HEK293 (cell line): ENCODE measurements around the gene ACACB.

Experiments used
- CTCF ChIA-PET: fragments of 350-600 bp; formaldehyde crosslinking; extraction: SDS; loops from one replicate; lab custom pipeline; 2021; ENCODE audit warnings: antibody characterized with exemption; lab: Yijun Ruan, JAX
- POLR2A ChIA-PET: fragments of 300-600 bp; formaldehyde crosslinking; extraction: SDS; loops from one replicate; lab custom pipeline; 2020; ENCODE audit warnings: antibody characterized with exemption, inconsistent platforms; lab: Yijun Ruan, JAX
- H3K27ac ChIP-seq: fragments of 200-500 bp; sonication (Bioruptor generic); 2 replicates; pipeline ENCODE4 v1.5.1; 2014; ENCODE audit warnings: low read depth, low read length, control low read depth, inconsistent platforms; ENCODE audit errors: extremely low read depth
- H3K36me3 ChIP-seq, 2 experiments: fragments of 200-500 bp in 1 of 2; sonication (Bioruptor generic) in 1 of 2; 1 replicate in 1 of 2; 2 replicates in 1 of 2; pipeline ENCODE4 v1.5.1; 2014 to 2017; ENCODE audit warnings: inconsistent platforms in 2 of 2, low read length in 2 of 2; ENCODE audit not compliant: control insufficient read depth in 2 of 2, insufficient read depth in 1 of 2
- H3K4me1 ChIP-seq: fragments of 200-500 bp; sonication (Bioruptor generic); 2 replicates; pipeline ENCODE4 v1.5.1; 2014; ENCODE audit warnings: mild to moderate bottlenecking, low read length, inconsistent platforms; ENCODE audit not compliant: control insufficient read depth, insufficient read depth
- H3K4me3 ChIP-seq: 2 replicates; pipeline ENCODE4 v1.5.1; 2011; ENCODE audit warnings: low read depth, mild to moderate bottlenecking, control low read depth, low read length, moderate library complexity
- H3K9me3 ChIP-seq: fragments of 200-500 bp; sonication (Bioruptor generic); 2 replicates; pipeline ENCODE4 v1.5.1; 2014; ENCODE audit warnings: low read depth, low read length, inconsistent platforms; ENCODE audit not compliant: control insufficient read depth, insufficient read depth
- BCL11B ChIP-seq: fragments of 450-650 bp; formaldehyde crosslinking; IDR thresholded peaks from 2 replicates; pipeline ENCODE4 v1.5.1; 2016; ENCODE audit warnings: low read depth, missing biosample characterization, missing genetic modification characterization
- GLI2 ChIP-seq: fragments of 450-650 bp; formaldehyde crosslinking; IDR thresholded peaks from 2 replicates; pipeline ENCODE4; 2017; ENCODE audit warnings: missing biosample characterization, missing genetic modification characterization, low read depth, borderline replicate concordance
- HOXC10 ChIP-seq: sonication (generic); formaldehyde crosslinking; IDR thresholded peaks from 2 replicates; pipeline ENCODE4 v1.8.1; 2023; ENCODE audit warnings: mild to moderate bottlenecking, missing genetic modification reagents
- OVOL3 ChIP-seq: fragments of 450-650 bp; formaldehyde crosslinking; IDR thresholded peaks from 2 replicates; pipeline ENCODE4 v1.5.1; 2016; ENCODE audit warnings: missing biosample characterization, missing genetic modification characterization
- SETDB1 ChIP-seq: IDR thresholded peaks from one replicate; pipeline ENCODE4 v1.6.1; 2017; ENCODE audit warnings: mild to moderate bottlenecking, low read length, moderate library complexity, mixed read lengths; ENCODE audit not compliant: insufficient read length
- SP3 ChIP-seq: fragments of 450-650 bp; formaldehyde crosslinking; IDR thresholded peaks from 2 replicates; pipeline ENCODE4 v1.5.1; 2016; ENCODE audit warnings: missing biosample characterization, missing genetic modification characterization
- SP7 ChIP-seq: fragments of 450-650 bp; formaldehyde crosslinking; IDR thresholded peaks from 2 replicates; pipeline ENCODE4 v1.5.1; 2016; ENCODE audit warnings: missing biosample characterization, missing genetic modification characterization
- ZBTB8A ChIP-seq: fragments of 450-650 bp; formaldehyde crosslinking; IDR thresholded peaks from 2 replicates; pipeline ENCODE4 v1.5.1; 2016; ENCODE audit warnings: missing biosample characterization, missing genetic modification characterization
- ZFP69B ChIP-seq: fragments of 450-650 bp; formaldehyde crosslinking; IDR thresholded peaks from 2 replicates; pipeline ENCODE4 v1.5.1; 2016; ENCODE audit warnings: missing biosample characterization, missing genetic modification characterization
- ZNF133 ChIP-seq: fragments of 450-650 bp; formaldehyde crosslinking; IDR thresholded peaks from 2 replicates; pipeline ENCODE4 v1.5.1; 2016; ENCODE audit warnings: missing biosample characterization, missing genetic modification characterization
- ZNF155 ChIP-seq: fragments of 450-650 bp; formaldehyde crosslinking; IDR thresholded peaks from 2 replicates; pipeline ENCODE4 v1.5.1; 2016; ENCODE audit warnings: missing biosample characterization, missing genetic modification characterization
- ZNF175 ChIP-seq: fragments of 450-650 bp; formaldehyde crosslinking; IDR thresholded peaks from 2 replicates; pipeline ENCODE4 v1.5.1; 2016; ENCODE audit warnings: missing biosample characterization, missing genetic modification characterization
- ZNF19 ChIP-seq: fragments of 450-650 bp; formaldehyde crosslinking; IDR thresholded peaks from 2 replicates; pipeline ENCODE4; 2016; ENCODE audit warnings: missing biosample characterization, missing genetic modification characterization, low read depth
- ZNF335 ChIP-seq: fragments of 450-650 bp; formaldehyde crosslinking; conservative IDR thresholded peaks from 2 replicates; pipeline ENCODE4 v1.5.1; 2016; ENCODE audit warnings: missing biosample characterization, missing genetic modification characterization
- ZNF549 ChIP-seq: fragments of 450-650 bp; IDR thresholded peaks from 2 replicates; pipeline ENCODE4 v1.5.1; 2018; ENCODE audit warnings: missing biosample characterization, missing genetic modification characterization, mild to moderate bottlenecking, inconsistent platforms, moderate library complexity
- ZNF624 ChIP-seq: fragments of 450-650 bp; formaldehyde crosslinking; IDR thresholded peaks from 2 replicates; pipeline ENCODE4 v1.5.1; 2017; ENCODE audit warnings: missing biosample characterization, missing genetic modification characterization
- ZNF626 ChIP-seq: fragments of 450-650 bp; sonication (Bioruptor Pico); formaldehyde crosslinking; IDR thresholded peaks from 2 replicates; pipeline ENCODE4 v1.5.1; 2018; ENCODE audit warnings: missing biosample characterization, missing genetic modification characterization, inconsistent platforms
- ZNF654 ChIP-seq: fragments of 450-650 bp; formaldehyde crosslinking; IDR thresholded peaks from 2 replicates; pipeline ENCODE4 v1.5.1; 2016; ENCODE audit warnings: low read depth, missing biosample characterization, missing genetic modification characterization
- TF ChIP-seq, protein P1 (sequence below): fragments of 450-650 bp; formaldehyde crosslinking; IDR thresholded peaks from 2 replicates; pipeline ENCODE4 v1.5.1; 2016; ENCODE audit warnings: missing biosample characterization, missing genetic modification characterization
- TF ChIP-seq, protein P2 (sequence below): fragments of 450-650 bp; formaldehyde crosslinking; IDR thresholded peaks from 2 replicates; pipeline ENCODE4 v1.5.1; 2016; ENCODE audit warnings: missing biosample characterization, missing genetic modification characterization, low read depth
- TF ChIP-seq, protein P3 (sequence below): sonication (generic); formaldehyde crosslinking; IDR thresholded peaks from 2 replicates; pipeline ENCODE4 v1.8.1; 2022; ENCODE audit warnings: mild to moderate bottlenecking, moderate library complexity, missing genetic modification reagents

ACACB gene

DNA sequence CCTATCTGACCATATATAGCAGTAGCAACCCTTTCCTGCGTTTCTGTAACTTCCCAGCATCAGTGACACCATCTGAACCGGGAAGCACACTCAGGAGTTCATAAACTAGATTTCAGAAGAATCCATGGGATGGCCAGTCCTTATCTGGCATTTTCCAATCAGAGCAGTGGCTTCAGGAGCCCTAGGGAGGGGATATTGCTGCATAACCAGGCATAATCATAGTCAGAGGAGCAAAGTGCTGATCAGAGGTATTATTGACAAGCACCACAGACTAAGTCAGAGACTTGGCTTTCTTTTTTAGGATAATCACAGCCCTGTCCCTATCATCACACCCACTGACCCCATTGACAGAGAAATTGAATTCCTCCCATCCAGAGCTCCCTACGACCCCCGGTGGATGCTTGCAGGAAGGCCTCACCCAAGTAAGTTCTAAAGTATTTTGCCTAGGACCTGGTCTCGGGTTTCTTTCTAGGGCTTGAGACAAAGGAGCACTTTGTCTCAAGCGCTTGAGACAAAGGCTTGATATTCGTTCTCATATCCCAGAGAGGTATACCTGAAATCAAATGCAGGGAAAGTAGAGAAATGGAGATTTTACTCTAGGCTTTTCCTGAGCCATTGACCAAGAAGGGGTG is 137.6 kb downstream of the ACACB start:
- H3K36me3 ChIP-seq = peaks cover 0 to 14% of the 10 kb centered on the region in 2 experiments; a peak in 1 of 3 replicates
- H3K27ac ChIP-seq = no peak overlapping the region
- CTCF ChIA-PET = interaction anchor here (0.7 to 1.3 kb wide), 2 partner anchors 10 kb away, joined by 3 to 6 read pairs; no protein-coding TSS in a partner anchor
- no peak overlapping the region for H3K4me3 ChIP-seq
- no peak for TF ChIP-seq ZNF335 (tag by site-specific recombination)
- TF ChIP-seq SETDB1 = peak; percentile 16
- peaks cover 10% of the 10 kb centered on the region for H3K4me1 ChIP-seq
- no peaks in the 10 kb centered on the region; the same call in 1 of the 2 replicates for H3K9me3 ChIP-seq
- POLR2A ChIA-PET = interaction anchor here (0.6 kb wide), 1 partner anchor 126 kb away, joined by 7 read pairs; no protein-coding TSS in a partner anchor

DNA sequence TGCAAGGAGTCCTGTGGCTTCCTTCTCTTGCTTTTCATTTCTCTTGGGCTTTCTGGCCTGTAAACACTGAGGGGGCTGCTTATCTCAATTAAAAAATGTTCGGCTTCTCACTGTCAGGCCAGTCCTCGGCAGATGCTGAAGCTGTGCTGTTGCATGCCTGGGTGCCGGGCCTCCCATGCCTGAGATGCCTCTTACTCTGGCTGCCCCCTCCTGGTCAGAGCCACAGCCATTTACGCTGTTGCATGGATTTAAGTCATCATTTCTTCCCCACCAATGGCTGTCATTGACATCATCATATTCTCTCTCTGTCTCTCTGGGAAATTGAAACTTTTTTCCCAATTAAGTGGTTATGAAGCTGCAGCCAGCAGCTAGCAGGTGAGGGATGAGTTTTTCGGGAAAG is 139.0 kb downstream of the ACACB start:
- Histone ChIP-seq H3K4me3 (no peak overlapping the region), H3K9me3 (no peaks in the 10 kb centered on the region; the same call in 1 of the 2 replicates), H3K36me3 (peaks cover 0 to 14% of the 10 kb centered on the region in 2 experiments; a peak in 1 of 3 replicates), H3K4me1 (peaks cover 8% of the 10 kb centered on the region), H3K27ac (no peak overlapping the region)
- POLR2A ChIA-PET = no interaction called here
- CTCF ChIA-PET = interaction anchor here (0.6 to 1.3 kb wide), 2 partner anchors 9 to 13 kb away, joined by 4 to 6 read pairs; no protein-coding TSS in a partner anchor
- TF ChIP-seq ZNF654 = peak; percentile 7; the same call in 1 of the 2 replicates
- no peak for TF ChIP-seq ZNF19
- TF ChIP-seq BCL11B (tag by site-specific recombination) = no peak
- TF ChIP-seq, protein P1, sequence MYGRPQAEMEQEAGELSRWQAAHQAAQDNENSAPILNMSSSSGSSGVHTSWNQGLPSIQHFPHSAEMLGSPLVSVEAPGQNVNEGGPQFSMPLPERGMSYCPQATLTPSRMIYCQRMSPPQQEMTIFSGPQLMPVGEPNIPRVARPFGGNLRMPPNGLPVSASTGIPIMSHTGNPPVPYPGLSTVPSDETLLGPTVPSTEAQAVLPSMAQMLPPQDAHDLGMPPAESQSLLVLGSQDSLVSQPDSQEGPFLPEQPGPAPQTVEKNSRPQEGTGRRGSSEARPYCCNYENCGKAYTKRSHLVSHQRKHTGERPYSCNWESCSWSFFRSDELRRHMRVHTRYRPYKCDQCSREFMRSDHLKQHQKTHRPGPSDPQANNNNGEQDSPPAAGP (tag by site-specific recombination) = no peak

DNA sequence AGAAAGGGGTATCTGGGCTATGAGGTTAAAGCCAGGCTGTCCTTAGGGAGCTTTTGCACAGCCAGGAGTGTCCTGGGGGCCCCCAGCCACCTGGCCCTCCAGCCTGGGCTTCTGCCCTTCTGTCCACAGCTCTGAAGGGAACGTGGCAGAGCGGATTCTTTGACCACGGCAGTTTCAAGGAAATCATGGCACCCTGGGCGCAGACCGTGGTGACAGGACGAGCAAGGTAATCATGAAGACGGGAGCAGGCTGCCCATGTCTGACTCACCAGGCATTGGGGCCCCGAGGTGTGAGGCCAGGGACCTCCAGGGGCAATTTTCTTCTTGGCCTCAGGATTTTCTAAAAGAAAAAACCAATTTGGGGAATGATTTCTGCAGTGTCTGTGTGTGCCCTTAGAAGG is 139.6 kb downstream of the ACACB start:
- H3K36me3 ChIP-seq = peaks cover 0 to 16% of the 10 kb centered on the region in 2 experiments; a peak in 1 of 3 replicates
- H3K4me3 ChIP-seq = no peak overlapping the region
- H3K9me3 ChIP-seq = no peaks in the 10 kb centered on the region; the same call in 1 of the 2 replicates
- no peak overlapping the region for H3K27ac ChIP-seq
- H3K4me1 ChIP-seq = peaks cover 3% of the 10 kb centered on the region
- ChIA-PET POLR2A (no interaction called here), CTCF (interaction anchor here (0.5 to 0.9 kb wide), 2 partner anchors 16 to 1002 kb away, joined by 3 read pairs; no protein-coding TSS in a partner anchor)
- no peak for TF ChIP-seq ZNF133 (tag by site-specific recombination)
- TF ChIP-seq, protein P2, sequence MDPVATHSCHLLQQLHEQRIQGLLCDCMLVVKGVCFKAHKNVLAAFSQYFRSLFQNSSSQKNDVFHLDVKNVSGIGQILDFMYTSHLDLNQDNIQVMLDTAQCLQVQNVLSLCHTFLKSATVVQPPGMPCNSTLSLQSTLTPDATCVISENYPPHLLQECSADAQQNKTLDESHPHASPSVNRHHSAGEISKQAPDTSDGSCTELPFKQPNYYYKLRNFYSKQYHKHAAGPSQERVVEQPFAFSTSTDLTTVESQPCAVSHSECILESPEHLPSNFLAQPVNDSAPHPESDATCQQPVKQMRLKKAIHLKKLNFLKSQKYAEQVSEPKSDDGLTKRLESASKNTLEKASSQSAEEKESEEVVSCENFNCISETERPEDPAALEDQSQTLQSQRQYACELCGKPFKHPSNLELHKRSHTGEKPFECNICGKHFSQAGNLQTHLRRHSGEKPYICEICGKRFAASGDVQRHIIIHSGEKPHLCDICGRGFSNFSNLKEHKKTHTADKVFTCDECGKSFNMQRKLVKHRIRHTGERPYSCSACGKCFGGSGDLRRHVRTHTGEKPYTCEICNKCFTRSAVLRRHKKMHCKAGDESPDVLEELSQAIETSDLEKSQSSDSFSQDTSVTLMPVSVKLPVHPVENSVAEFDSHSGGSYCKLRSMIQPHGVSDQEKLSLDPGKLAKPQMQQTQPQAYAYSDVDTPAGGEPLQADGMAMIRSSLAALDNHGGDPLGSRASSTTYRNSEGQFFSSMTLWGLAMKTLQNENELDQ = no peak
- no peak for TF ChIP-seq ZNF175
- no peak for TF ChIP-seq ZNF155 (tag by site-specific recombination)
- no peak for TF ChIP-seq ZNF624
- no peak for TF ChIP-seq OVOL3 (tag by site-specific recombination)
- no peak for TF ChIP-seq SP7 (tag by site-specific recombination)
- no peak for TF ChIP-seq ZNF626 (tag by site-specific recombination)
- TF ChIP-seq ZFP69B (tag by site-specific recombination) = no peak
- TF ChIP-seq GLI2 = no peak
- TF ChIP-seq, protein P3, sequence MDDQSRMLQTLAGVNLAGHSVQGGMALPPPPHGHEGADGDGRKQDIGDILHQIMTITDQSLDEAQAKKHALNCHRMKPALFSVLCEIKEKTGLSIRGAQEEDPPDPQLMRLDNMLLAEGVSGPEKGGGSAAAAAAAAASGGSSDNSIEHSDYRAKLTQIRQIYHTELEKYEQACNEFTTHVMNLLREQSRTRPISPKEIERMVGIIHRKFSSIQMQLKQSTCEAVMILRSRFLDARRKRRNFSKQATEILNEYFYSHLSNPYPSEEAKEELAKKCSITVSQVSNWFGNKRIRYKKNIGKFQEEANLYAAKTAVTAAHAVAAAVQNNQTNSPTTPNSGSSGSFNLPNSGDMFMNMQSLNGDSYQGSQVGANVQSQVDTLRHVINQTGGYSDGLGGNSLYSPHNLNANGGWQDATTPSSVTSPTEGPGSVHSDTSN (CRISPR knock-in tag) = no peak
- TF ChIP-seq HOXC10 (CRISPR knock-in tag) = no peak
- TF ChIP-seq ZNF549 (tag by site-specific recombination) = no peak
- TF ChIP-seq ZBTB8A (tag by site-specific recombination) = no peak
- no peak for TF ChIP-seq SP3
